A549 (cell line): ENCODE measurements around the gene GPR137C.

ENCODE experiments used
- BHLHE40 ChIP-seq: IDR thresholded peaks from 2 replicates; pipeline ENCODE4 v1.6.1; 2012; ENCODE audit warnings: low read depth, low read length, inconsistent platforms
- CEBPB ChIP-seq, 2 experiments: fragments of >200 bp in 1 of 2; sonication (Bioruptor Twin) in 1 of 2; formaldehyde crosslinking in 1 of 2; IDR thresholded peaks; 2 replicates each; pipeline ENCODE4 v1.6.1; 2012 to 2016
- EHMT2 ChIP-seq: fragments of 200-600 bp; sonication (generic); IDR thresholded peaks from 2 replicates; pipeline ENCODE4 v1.6.1; 2016; ENCODE audit warnings: antibody characterized with exemption, low read depth, mild to moderate bottlenecking, moderate library complexity
- EP300 ChIP-seq, 2 experiments: fragments of >200 bp; sonication (Bioruptor Twin); formaldehyde crosslinking; IDR thresholded peaks; 2 replicates in 1 of 2; 3 replicates in 1 of 2; pipeline ENCODE4 v1.6.1; 2016 to 2017
- HDAC2 ChIP-seq: fragments of 200-600 bp; sonication (generic); IDR thresholded peaks from 2 replicates; pipeline ENCODE4 v1.6.1; 2016
- PHF8 ChIP-seq: fragments of 200-600 bp; sonication (generic); IDR thresholded peaks from 2 replicates; pipeline ENCODE4 v1.6.1; 2016; ENCODE audit warnings: low read depth, mild to moderate bottlenecking, antibody characterized with exemption, moderate library complexity, borderline replicate concordance
- POLR2A ChIP-seq: IDR thresholded peaks from 2 replicates; pipeline ENCODE4 v1.6.1; 2012; ENCODE audit warnings: mild to moderate bottlenecking, low read length
- RARB ChIP-seq: fragments of 250-450 bp; sonication (Bioruptor Pico); IDR thresholded peaks from 2 replicates; pipeline ENCODE4 v1.8.0; 2021; ENCODE audit warnings: mild to moderate bottlenecking, moderate library complexity
- RCOR1 ChIP-seq: fragments of 150-350 bp; IDR thresholded peaks from 2 replicates; pipeline ENCODE4 v1.6.1; 2014; ENCODE audit warnings: antibody characterized with exemption, low read length, low read depth
- TF ChIP-seq, protein P1 (sequence below): fragments of >200 bp; sonication (Bioruptor Twin); formaldehyde crosslinking; IDR thresholded peaks from 3 replicates; pipeline ENCODE4 v1.5.1; 2016
- TF ChIP-seq, protein P2 (sequence below): fragments of 200-600 bp; sonication (generic); IDR thresholded peaks from 2 replicates; pipeline ENCODE4 v1.6.1; 2016; ENCODE audit warnings: antibody characterized with exemption, mild to moderate bottlenecking, moderate library complexity

DNA sequence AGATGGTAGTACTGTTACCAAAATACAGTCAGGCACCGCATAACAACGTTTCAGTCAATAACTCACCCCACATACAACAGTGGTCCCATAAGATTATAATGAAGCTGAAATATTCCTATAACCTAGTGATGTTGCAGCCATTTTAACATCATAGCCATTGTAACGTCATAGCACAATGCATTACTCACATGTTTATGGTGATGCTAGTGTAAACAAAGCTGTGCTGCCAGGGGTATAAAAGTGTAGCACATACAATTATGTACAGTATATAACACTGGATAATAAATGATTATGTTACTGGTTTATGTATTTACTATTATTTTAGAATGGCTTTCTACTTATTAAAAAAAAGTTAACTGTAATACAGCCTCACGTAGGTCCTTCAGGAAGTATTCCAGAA lies 37.0 kb downstream of the GPR137C start:
- TF ChIP-seq RARB (CRISPR knock-in tag) = no peak
- TF ChIP-seq, protein P1, sequence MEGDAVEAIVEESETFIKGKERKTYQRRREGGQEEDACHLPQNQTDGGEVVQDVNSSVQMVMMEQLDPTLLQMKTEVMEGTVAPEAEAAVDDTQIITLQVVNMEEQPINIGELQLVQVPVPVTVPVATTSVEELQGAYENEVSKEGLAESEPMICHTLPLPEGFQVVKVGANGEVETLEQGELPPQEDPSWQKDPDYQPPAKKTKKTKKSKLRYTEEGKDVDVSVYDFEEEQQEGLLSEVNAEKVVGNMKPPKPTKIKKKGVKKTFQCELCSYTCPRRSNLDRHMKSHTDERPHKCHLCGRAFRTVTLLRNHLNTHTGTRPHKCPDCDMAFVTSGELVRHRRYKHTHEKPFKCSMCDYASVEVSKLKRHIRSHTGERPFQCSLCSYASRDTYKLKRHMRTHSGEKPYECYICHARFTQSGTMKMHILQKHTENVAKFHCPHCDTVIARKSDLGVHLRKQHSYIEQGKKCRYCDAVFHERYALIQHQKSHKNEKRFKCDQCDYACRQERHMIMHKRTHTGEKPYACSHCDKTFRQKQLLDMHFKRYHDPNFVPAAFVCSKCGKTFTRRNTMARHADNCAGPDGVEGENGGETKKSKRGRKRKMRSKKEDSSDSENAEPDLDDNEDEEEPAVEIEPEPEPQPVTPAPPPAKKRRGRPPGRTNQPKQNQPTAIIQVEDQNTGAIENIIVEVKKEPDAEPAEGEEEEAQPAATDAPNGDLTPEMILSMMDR = no peak
- no peak for TF ChIP-seq POLR2A
- TF ChIP-seq PHF8 = no peak
- no peak for TF ChIP-seq RCOR1
- no peak for TF ChIP-seq EP300 (IDR thresholded peaks at IDR 0.05)
- no peak for TF ChIP-seq BHLHE40
- no peak for TF ChIP-seq EHMT2
- no peak for TF ChIP-seq HDAC2
- TF ChIP-seq, protein P2, sequence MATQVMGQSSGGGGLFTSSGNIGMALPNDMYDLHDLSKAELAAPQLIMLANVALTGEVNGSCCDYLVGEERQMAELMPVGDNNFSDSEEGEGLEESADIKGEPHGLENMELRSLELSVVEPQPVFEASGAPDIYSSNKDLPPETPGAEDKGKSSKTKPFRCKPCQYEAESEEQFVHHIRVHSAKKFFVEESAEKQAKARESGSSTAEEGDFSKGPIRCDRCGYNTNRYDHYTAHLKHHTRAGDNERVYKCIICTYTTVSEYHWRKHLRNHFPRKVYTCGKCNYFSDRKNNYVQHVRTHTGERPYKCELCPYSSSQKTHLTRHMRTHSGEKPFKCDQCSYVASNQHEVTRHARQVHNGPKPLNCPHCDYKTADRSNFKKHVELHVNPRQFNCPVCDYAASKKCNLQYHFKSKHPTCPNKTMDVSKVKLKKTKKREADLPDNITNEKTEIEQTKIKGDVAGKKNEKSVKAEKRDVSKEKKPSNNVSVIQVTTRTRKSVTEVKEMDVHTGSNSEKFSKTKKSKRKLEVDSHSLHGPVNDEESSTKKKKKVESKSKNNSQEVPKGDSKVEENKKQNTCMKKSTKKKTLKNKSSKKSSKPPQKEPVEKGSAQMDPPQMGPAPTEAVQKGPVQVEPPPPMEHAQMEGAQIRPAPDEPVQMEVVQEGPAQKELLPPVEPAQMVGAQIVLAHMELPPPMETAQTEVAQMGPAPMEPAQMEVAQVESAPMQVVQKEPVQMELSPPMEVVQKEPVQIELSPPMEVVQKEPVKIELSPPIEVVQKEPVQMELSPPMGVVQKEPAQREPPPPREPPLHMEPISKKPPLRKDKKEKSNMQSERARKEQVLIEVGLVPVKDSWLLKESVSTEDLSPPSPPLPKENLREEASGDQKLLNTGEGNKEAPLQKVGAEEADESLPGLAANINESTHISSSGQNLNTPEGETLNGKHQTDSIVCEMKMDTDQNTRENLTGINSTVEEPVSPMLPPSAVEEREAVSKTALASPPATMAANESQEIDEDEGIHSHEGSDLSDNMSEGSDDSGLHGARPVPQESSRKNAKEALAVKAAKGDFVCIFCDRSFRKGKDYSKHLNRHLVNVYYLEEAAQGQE = no peak
- TF ChIP-seq CEBPB (IDR thresholded peaks at IDR 0.05) = no peak
